Endothelial cell of umbilical vein (primary cell): ENCODE measurements around the gene LIPK.

ENCODE experiments used
- POLR2A ChIP-seq: IDR thresholded peaks from 2 replicates; pipeline ENCODE4 v1.6.1; 2012; ENCODE audit warnings: low read depth, mild to moderate bottlenecking, control low read depth, low read length
- TF ChIP-seq, protein P1 (sequence below), 2 donors: IDR thresholded peaks; 1 replicate in 1 of 2; 2 replicates in 1 of 2; pipeline ENCODE4 v1.5.1; 2011; ENCODE audit warnings: low read length in 2 of 2, mild to moderate bottlenecking in 2 of 2, moderate library complexity in 2 of 2, control low read depth in 1 of 2, inconsistent platforms in 1 of 2, low read depth in 1 of 2; ENCODE audit not compliant: insufficient read depth in 1 of 2; ENCODE audit errors: extremely low read depth in 1 of 2
- TF ChIP-seq, protein P2 (sequence below): IDR thresholded peaks from 2 replicates; pipeline ENCODE4 v1.6.1; 2011; ENCODE audit not compliant: insufficient read depth, insufficient read length

DNA sequence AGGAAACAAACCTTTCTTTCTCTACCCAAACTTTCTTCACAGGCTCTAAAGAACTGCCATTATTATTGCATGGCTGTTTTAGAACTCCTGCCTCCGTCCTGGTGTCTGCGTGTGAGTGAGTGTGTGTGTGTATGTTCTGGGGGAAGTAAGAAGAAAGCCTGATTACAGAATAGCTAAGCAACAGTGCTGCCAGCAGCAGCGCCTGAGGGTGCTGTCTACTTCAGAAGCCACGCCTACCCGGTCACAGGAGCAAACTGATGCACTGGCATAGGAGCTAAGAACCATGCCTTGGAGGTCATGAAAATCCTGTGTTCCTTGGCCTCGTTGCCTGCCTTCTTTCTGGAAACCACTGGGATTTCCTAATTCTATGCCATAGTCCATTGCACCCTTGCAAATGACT, 25.2 kb downstream of the LIPK start:
- TF ChIP-seq, protein P1, sequence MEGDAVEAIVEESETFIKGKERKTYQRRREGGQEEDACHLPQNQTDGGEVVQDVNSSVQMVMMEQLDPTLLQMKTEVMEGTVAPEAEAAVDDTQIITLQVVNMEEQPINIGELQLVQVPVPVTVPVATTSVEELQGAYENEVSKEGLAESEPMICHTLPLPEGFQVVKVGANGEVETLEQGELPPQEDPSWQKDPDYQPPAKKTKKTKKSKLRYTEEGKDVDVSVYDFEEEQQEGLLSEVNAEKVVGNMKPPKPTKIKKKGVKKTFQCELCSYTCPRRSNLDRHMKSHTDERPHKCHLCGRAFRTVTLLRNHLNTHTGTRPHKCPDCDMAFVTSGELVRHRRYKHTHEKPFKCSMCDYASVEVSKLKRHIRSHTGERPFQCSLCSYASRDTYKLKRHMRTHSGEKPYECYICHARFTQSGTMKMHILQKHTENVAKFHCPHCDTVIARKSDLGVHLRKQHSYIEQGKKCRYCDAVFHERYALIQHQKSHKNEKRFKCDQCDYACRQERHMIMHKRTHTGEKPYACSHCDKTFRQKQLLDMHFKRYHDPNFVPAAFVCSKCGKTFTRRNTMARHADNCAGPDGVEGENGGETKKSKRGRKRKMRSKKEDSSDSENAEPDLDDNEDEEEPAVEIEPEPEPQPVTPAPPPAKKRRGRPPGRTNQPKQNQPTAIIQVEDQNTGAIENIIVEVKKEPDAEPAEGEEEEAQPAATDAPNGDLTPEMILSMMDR (IDR thresholded peaks at IDR 0.05; ENCODE audit: extremely low read depth in 1 of 2, insufficient read depth in 1 of 2, low read depth in 1 of 2, low read length in 2 of 2): no peak
- TF ChIP-seq POLR2A: no peak
- TF ChIP-seq, protein P2, sequence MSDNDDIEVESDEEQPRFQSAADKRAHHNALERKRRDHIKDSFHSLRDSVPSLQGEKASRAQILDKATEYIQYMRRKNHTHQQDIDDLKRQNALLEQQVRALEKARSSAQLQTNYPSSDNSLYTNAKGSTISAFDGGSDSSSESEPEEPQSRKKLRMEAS: no peak
